Measurements from ENCODE around the gene SDK2. TPM values are rescaled to one million over a fixed set of nuclear protein-coding genes. Genes with fewer than 3 reads are reported as not detected.
A peak's percentile ranks its signal among the peaks of the same experiment; 100 is the strongest.

The SDK2 gene
- total RNA-seq, 1 experiment from 2014 or later: 0.67 TPM

- no peaks in the 10 kb centered on the region for H3K36me3 ChIP-seq (ENCODE audit: insufficient read depth, low read length, poor library complexity, severe bottlenecking)
- H3K4me1 ChIP-seq (ENCODE audit: insufficient read depth, low read length, poor library complexity, severe bottlenecking): no peaks in the 10 kb centered on the region
- H3K27ac ChIP-seq (ENCODE audit: low read depth, low read length, poor library complexity, severe bottlenecking): no peak overlapping the region
- no TSS peak for BruUV-seq (replicated peaks)
- ChIA-PET POLR2A (ENCODE audit: low non-redundant PET) (no interaction called here), CTCF (no interaction called here)
- TF ChIP-seq CTCF (conservative IDR thresholded peaks at IDR 0.05; ENCODE audit: low read depth, low read length): no peak
- TF ChIP-seq EZH2 (IDR thresholded peaks at IDR 0.05; ENCODE audit: borderline replicate concordance, low read depth, low read length, poor library complexity, severe bottlenecking): no peak
- H3K27me3 ChIP-seq (replicated peaks; ENCODE audit: insufficient read depth, low read depth, low read length, poor library complexity): no peaks in the 10 kb centered on the region
- intact Hi-C loops (cut with micrococcal nuclease; ENCODE audit: unreplicated experiment): no loop called here
- H3K4me3 ChIP-seq (ENCODE audit: low read depth, low read length, poor library complexity, severe bottlenecking): no peak overlapping the region
- DNase-seq (ENCODE audit: low spot score): no peak
- no peaks in the 10 kb centered on the region for H3K9me3 ChIP-seq (ENCODE audit: low read depth, low read length, poor library complexity, severe bottlenecking)
Measured at GRCh38 chr17:73508931-73509605, 135.2 kb downstream of the SDK2 start.

- no peak overlapping the region for H3K4me3 ChIP-seq (ENCODE audit: low read depth, low read length, poor library complexity, severe bottlenecking)
- H3K27ac ChIP-seq (ENCODE audit: low read depth, low read length, poor library complexity, severe bottlenecking): no peak overlapping the region
- no peaks in the 10 kb centered on the region for H3K27me3 ChIP-seq (replicated peaks; ENCODE audit: insufficient read depth, low read depth, low read length, poor library complexity)
- intact Hi-C loops (cut with micrococcal nuclease; ENCODE audit: unreplicated experiment): no loop called here
- no TSS peak for BruUV-seq (replicated peaks)
- ChIA-PET POLR2A (ENCODE audit: low non-redundant PET) (no interaction called here), CTCF (no interaction called here)
- H3K9me3 ChIP-seq (ENCODE audit: low read depth, low read length, poor library complexity, severe bottlenecking): no peaks in the 10 kb centered on the region
- DNase-seq (ENCODE audit: low spot score): no peak
- H3K4me1 ChIP-seq (ENCODE audit: insufficient read depth, low read length, poor library complexity, severe bottlenecking): no peaks in the 10 kb centered on the region
- H3K36me3 ChIP-seq (ENCODE audit: insufficient read depth, low read length, poor library complexity, severe bottlenecking): no peaks in the 10 kb centered on the region
- TF ChIP-seq EZH2 (IDR thresholded peaks at IDR 0.05; ENCODE audit: borderline replicate concordance, low read depth, low read length, poor library complexity, severe bottlenecking) (no peak), CTCF (conservative IDR thresholded peaks at IDR 0.05; ENCODE audit: low read depth, low read length) (no peak)
Measured at GRCh38 chr17:73508057-73508930, 136.0 kb downstream of the SDK2 start.

- intact Hi-C loops (cut with micrococcal nuclease; ENCODE audit: unreplicated experiment): no loop called here
- no peak for TF ChIP-seq CTCF (conservative IDR thresholded peaks at IDR 0.05; ENCODE audit: low read depth, low read length)
- no peak for TF ChIP-seq EZH2 (IDR thresholded peaks at IDR 0.05; ENCODE audit: borderline replicate concordance, low read depth, low read length, poor library complexity, severe bottlenecking)
- no peak overlapping the region for H3K4me3 ChIP-seq (ENCODE audit: low read depth, low read length, poor library complexity, severe bottlenecking)
- BruUV-seq (replicated peaks): no TSS peak
- no peaks in the 10 kb centered on the region for H3K9me3 ChIP-seq (ENCODE audit: low read depth, low read length, poor library complexity, severe bottlenecking)
- H3K36me3 ChIP-seq (ENCODE audit: insufficient read depth, low read length, poor library complexity, severe bottlenecking): no peaks in the 10 kb centered on the region
- peak; percentile 26 for DNase-seq (ENCODE audit: low spot score)
- CTCF ChIA-PET: no interaction called here
- POLR2A ChIA-PET (ENCODE audit: low non-redundant PET): no interaction called here
- H3K27me3 ChIP-seq (replicated peaks; ENCODE audit: insufficient read depth, low read depth, low read length, poor library complexity): no peaks in the 10 kb centered on the region
- H3K4me1 ChIP-seq (ENCODE audit: insufficient read depth, low read length, poor library complexity, severe bottlenecking): no peaks in the 10 kb centered on the region
- H3K27ac ChIP-seq (ENCODE audit: low read depth, low read length, poor library complexity, severe bottlenecking): no peak overlapping the region
Measured at GRCh38 chr17:73506470-73507435, 137.5 kb downstream of the SDK2 start.
